GM21737 (cell line): ENCODE data around the gene HIVEP3.

ENCODE experiments used
- ATAC-seq: cut with Tn5 transposase; IDR thresholded peaks from one replicate; pipeline ENCODE4 v1.9.1; 2021; ENCODE audit warnings: mild to moderate bottlenecking, moderate library complexity; ENCODE audit not compliant: unreplicated experiment

HIVEP3 gene

GRCh38 chr1:41735631-41736260, 183.0 kb downstream of the HIVEP3 start:
- no peak for ATAC-seq

GRCh38 chr1:41735139-41735538, 183.6 kb downstream of the HIVEP3 start:
- ATAC-seq = no peak

- ATAC-seq = no peak
These were observed 184.3 kb downstream of the HIVEP3 start for GRCh38 chr1:41734201-41734970.

GRCh38 chr1:41733725-41734124, 185.0 kb downstream of the HIVEP3 start:
- ATAC-seq = no peak

- ATAC-seq = no peak
These were observed 185.7 kb downstream of the HIVEP3 start for GRCh38 chr1:41733021-41733420.

- ATAC-seq = no peak
These were observed 187.1 kb downstream of the HIVEP3 start for GRCh38 chr1:41731516-41732030.

GRCh38 chr1:41730806-41731205, 187.9 kb downstream of the HIVEP3 start:
- ATAC-seq = no peak

GRCh38 chr1:41728403-41729202, 190.1 kb downstream of the HIVEP3 start:
- ATAC-seq = peak; percentile 70

- no peak for ATAC-seq
These were observed 191.0 kb downstream of the HIVEP3 start for GRCh38 chr1:41727749-41728115.

- peak; percentile 33 for ATAC-seq
These were observed 191.6 kb downstream of the HIVEP3 start for GRCh38 chr1:41726899-41727748.

GRCh38 chr1:41726292-41726691, 192.4 kb downstream of the HIVEP3 start:
- no peak for ATAC-seq

GRCh38 chr1:41724926-41725325, 193.8 kb downstream of the HIVEP3 start:
- no peak for ATAC-seq

GRCh38 chr1:41724248-41724647, 194.5 kb downstream of the HIVEP3 start:
- ATAC-seq = no peak

- ATAC-seq = no peak
These were observed 194.9 kb downstream of the HIVEP3 start for GRCh38 chr1:41723786-41724185.

- no peak for ATAC-seq
These were observed 196.5 kb downstream of the HIVEP3 start for GRCh38 chr1:41722184-41722583.

- ATAC-seq = no peak
These were observed 197.8 kb downstream of the HIVEP3 start for GRCh38 chr1:41720861-41721410.

- no peak for ATAC-seq
These were observed 199.1 kb downstream of the HIVEP3 start for GRCh38 chr1:41719590-41719989.

- no peak for ATAC-seq
These were observed 199.6 kb downstream of the HIVEP3 start for GRCh38 chr1:41719128-41719527.

- no peak for ATAC-seq
These were observed 200.2 kb downstream of the HIVEP3 start for GRCh38 chr1:41718497-41718896.
